Stimulated activated CD8-positive, alpha-beta memory T cell treated with anti-CD3 and anti-CD28 coated beads, Interleukin-4, amount 100 ng/mL, for 1 hour (primary cell): ENCODE results near the gene MTLN.
"Not testable (repeated sequence)": the region's sequence is repeated elsewhere in the genome, so short reads cannot be mapped to it uniquely, and the experiment has no call there.

Experiments used
- DNase-seq, 2 donors: peaks; one replicate each; pipeline ENCODE4 v3.0.0-alpha.2; 2020; ENCODE audit warnings: low read depth in 2 of 2, low spot score in 1 of 2

Gene MTLN

GRCh38 chr2:110211938-110212858, at the start of gene MTLN:
Gene MTLN (minus strand): TSS chr2:110212547. CDS start chr2:110212525, 22 bp downstream.
- DNase-seq, result peak; percentile 15 to 37

- not testable (repeated sequence) for DNase-seq
Measured at GRCh38 chr2:110261910-110262309, 49.6 kb upstream of the MTLN start.

- not testable (repeated sequence) for DNase-seq
Measured at GRCh38 chr2:110248081-110248795, 35.9 kb upstream of the MTLN start.

- not testable (repeated sequence) for DNase-seq
Measured at GRCh38 chr2:110245488-110246435, 33.4 kb upstream of the MTLN start.

GRCh38 chr2:110243283-110243682, 30.9 kb upstream of the MTLN start:
- not testable (repeated sequence) for DNase-seq

- DNase-seq, result not testable (repeated sequence)
Measured at GRCh38 chr2:110234514-110234913, 22.2 kb upstream of the MTLN start.

- not testable (repeated sequence) for DNase-seq
Measured at GRCh38 chr2:110229886-110230285, 17.5 kb upstream of the MTLN start.

GRCh38 chr2:110222626-110223025, 10.3 kb upstream of the MTLN start:
- not testable (repeated sequence) for DNase-seq

- no peak for DNase-seq
Measured at GRCh38 chr2:110221938-110222337, 9.6 kb upstream of the MTLN start.

- no peak for DNase-seq
Measured at GRCh38 chr2:110220190-110220564, 7.8 kb upstream of the MTLN start.

- no peak for DNase-seq
Measured at GRCh38 chr2:110219496-110220189, 7.3 kb upstream of the MTLN start.

GRCh38 chr2:110218889-110219288, 6.5 kb upstream of the MTLN start:
- not testable (repeated sequence) for DNase-seq

- DNase-seq, result no peak
Measured at GRCh38 chr2:110216803-110217202, 4.5 kb upstream of the MTLN start.

- no peak for DNase-seq
Measured at GRCh38 chr2:110216199-110216598, 3.9 kb upstream of the MTLN start.

- DNase-seq, result no peak
Measured at GRCh38 chr2:110215566-110216158, 3.3 kb upstream of the MTLN start.

- no peak for DNase-seq
Measured at GRCh38 chr2:110215091-110215490, 2.7 kb upstream of the MTLN start.

- DNase-seq, result not testable (repeated sequence)
Measured at GRCh38 chr2:110213522-110213921, 1.2 kb upstream of the MTLN start.

GRCh38 chr2:110205660-110206455, 6.5 kb downstream of the MTLN start:
- no peak for DNase-seq
